ENCODE measurements around the gene ANAPC13.

ANAPC13 gene

GRCh38 chr3:134449951-134450350, 35.8 kb downstream of the ANAPC13 start:
- Histone ChIP-seq H3K4me1 (ENCODE audit: control insufficient read depth, insufficient read depth, low read length, poor library complexity, severe bottlenecking) (no peaks in the 10 kb centered on the region), H3K4me3 (ENCODE audit: extremely low read depth, insufficient read depth, low read length, poor library complexity, severe bottlenecking) (no peak overlapping the region), H3K27ac (ENCODE audit: low read depth, low read length, severe bottlenecking) (no peak overlapping the region), H3K36me3 (ENCODE audit: control insufficient read depth, insufficient read depth, low read length) (no peaks in the 10 kb centered on the region), H3K9me3 (ENCODE audit: control insufficient read depth, low read length) (no peaks in the 10 kb centered on the region)
- 84 to 90% methylated on average over 2 to 3 of the region's 3 CpGs for WGBS, 2 experiments (ENCODE audit: insufficient coverage in 2 of 2)

- no peak overlapping the region for H3K4me3 ChIP-seq (ENCODE audit: extremely low read depth, insufficient read depth, low read length, poor library complexity, severe bottlenecking)
- 60 to 61% methylated on average over 2 of the region's 2 CpGs for WGBS, 2 experiments (ENCODE audit: insufficient coverage in 2 of 2)
These were observed 36.5 kb downstream of the ANAPC13 start for GRCh38 chr3:134449277-134449676.

GRCh38 chr3:134448664-134449063, 37.1 kb downstream of the ANAPC13 start:
- 90 to 100% methylated on average over 2 of the region's 5 CpGs for WGBS, 2 experiments (ENCODE audit: insufficient coverage in 2 of 2)
- H3K27ac ChIP-seq (ENCODE audit: low read depth, low read length, severe bottlenecking): no peak overlapping the region
- H3K9me3 ChIP-seq (ENCODE audit: control insufficient read depth, low read length): no peaks in the 10 kb centered on the region
- H3K36me3 ChIP-seq (ENCODE audit: control insufficient read depth, insufficient read depth, low read length): no peaks in the 10 kb centered on the region
- H3K4me1 ChIP-seq (ENCODE audit: control insufficient read depth, insufficient read depth, low read length, poor library complexity, severe bottlenecking): no peaks in the 10 kb centered on the region
- no peak overlapping the region for H3K4me3 ChIP-seq (ENCODE audit: extremely low read depth, insufficient read depth, low read length, poor library complexity, severe bottlenecking)

More at GRCh38 chr3:134449277-134449676, 36.5 kb downstream of the ANAPC13 start:
- H3K9me3 ChIP-seq (ENCODE audit: control insufficient read depth, low read length): no peaks in the 10 kb centered on the region
- no peaks in the 10 kb centered on the region for H3K4me1 ChIP-seq (ENCODE audit: control insufficient read depth, insufficient read depth, low read length, poor library complexity, severe bottlenecking)
- H3K36me3 ChIP-seq (ENCODE audit: control insufficient read depth, insufficient read depth, low read length): no peaks in the 10 kb centered on the region
- no peak overlapping the region for H3K27ac ChIP-seq (ENCODE audit: low read depth, low read length, severe bottlenecking)

DNA sequence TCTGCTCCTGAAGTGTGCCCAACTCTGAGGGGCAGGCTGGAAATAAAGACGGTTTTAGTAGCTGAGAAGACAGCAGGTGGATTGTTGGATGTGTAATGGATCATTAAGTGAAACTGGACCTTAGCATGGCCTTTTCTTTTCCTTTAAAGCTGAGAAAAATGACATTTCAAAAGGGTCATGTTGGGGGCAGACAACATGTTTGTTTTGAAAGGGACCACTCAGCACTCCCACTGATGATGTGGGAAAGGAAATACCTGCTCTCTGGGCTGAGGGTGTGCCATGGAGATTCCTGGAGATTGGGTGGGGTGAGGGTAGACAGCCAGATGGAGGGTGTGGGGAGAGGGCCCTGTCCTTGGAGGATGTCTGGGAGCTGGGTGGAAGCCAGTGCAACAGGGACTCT, 38.4 kb downstream of the ANAPC13 start:
- no peaks in the 10 kb centered on the region for H3K4me1 ChIP-seq (ENCODE audit: control insufficient read depth, insufficient read depth, low read length, poor library complexity, severe bottlenecking)
- no peaks in the 10 kb centered on the region for H3K36me3 ChIP-seq (ENCODE audit: control insufficient read depth, insufficient read depth, low read length)
- no peaks in the 10 kb centered on the region for H3K9me3 ChIP-seq (ENCODE audit: control insufficient read depth, low read length)
- no peak overlapping the region for H3K27ac ChIP-seq (ENCODE audit: low read depth, low read length, severe bottlenecking)
- no peak overlapping the region for H3K4me3 ChIP-seq (ENCODE audit: extremely low read depth, insufficient read depth, low read length, poor library complexity, severe bottlenecking)
- 80 to 90% methylated on average over 1 of the region's 1 CpG for WGBS, 2 experiments (ENCODE audit: insufficient coverage in 2 of 2)

DNA sequence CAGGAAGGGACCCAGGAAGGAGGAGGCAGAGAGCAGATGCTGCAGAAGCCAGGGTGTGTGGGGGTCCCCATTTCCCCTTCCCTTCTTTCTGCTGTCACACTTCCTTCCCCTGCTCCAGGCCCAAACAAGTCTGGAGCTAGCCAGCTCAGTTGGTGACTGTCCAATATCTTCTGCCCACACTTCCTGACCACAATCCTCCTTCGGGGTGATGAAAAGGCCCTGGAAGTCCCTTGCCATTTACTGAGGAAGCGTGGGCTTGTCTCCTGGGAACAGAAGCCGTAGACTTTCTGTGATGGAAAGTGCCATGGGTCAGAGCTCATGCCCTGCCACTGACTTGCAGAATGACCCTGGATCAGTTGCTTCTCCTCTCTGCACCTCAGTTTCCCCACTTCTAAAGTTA, 39.0 kb downstream of the ANAPC13 start:
- Histone ChIP-seq H3K9me3 (ENCODE audit: control insufficient read depth, low read length) (no peaks in the 10 kb centered on the region), H3K27ac (ENCODE audit: low read depth, low read length, severe bottlenecking) (no peak overlapping the region), H3K36me3 (ENCODE audit: control insufficient read depth, insufficient read depth, low read length) (no peaks in the 10 kb centered on the region), H3K4me1 (ENCODE audit: control insufficient read depth, insufficient read depth, low read length, poor library complexity, severe bottlenecking) (no peaks in the 10 kb centered on the region), H3K4me3 (ENCODE audit: extremely low read depth, insufficient read depth, low read length, poor library complexity, severe bottlenecking) (no peak overlapping the region)
- 87 to 89% methylated on average over 3 of the region's 3 CpGs for WGBS, 2 experiments (ENCODE audit: insufficient coverage in 2 of 2)

DNA sequence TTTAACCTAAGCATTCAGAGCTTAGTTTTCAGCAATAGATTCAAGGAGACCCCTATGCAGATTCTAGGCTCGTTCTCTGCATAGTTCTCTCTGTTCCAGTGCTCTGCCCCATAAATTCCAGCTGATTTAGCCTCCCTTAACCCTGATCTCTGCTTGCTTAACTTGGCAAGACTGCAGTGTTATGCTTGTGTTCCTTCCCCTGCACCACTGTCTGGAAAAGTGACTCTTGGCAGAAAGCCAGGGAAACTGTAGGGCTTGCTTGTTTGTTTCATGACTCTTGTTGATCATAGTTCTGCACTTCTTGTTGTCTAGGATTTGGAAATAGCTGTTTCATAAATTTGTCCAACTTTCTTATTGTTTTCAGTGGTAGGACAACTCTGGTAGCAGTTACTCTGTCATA, 40.1 kb downstream of the ANAPC13 start:
- Histone ChIP-seq H3K4me1 (ENCODE audit: control insufficient read depth, insufficient read depth, low read length, poor library complexity, severe bottlenecking) (no peaks in the 10 kb centered on the region), H3K27ac (ENCODE audit: low read depth, low read length, severe bottlenecking) (no peak overlapping the region), H3K9me3 (ENCODE audit: control insufficient read depth, low read length) (no peaks in the 10 kb centered on the region), H3K36me3 (ENCODE audit: control insufficient read depth, insufficient read depth, low read length) (no peaks in the 10 kb centered on the region), H3K4me3 (ENCODE audit: extremely low read depth, insufficient read depth, low read length, poor library complexity, severe bottlenecking) (no peak overlapping the region)
- 71 to 78% methylated on average over 1 of the region's 1 CpG for WGBS, 2 experiments (ENCODE audit: insufficient coverage in 2 of 2)

GRCh38 chr3:134445095-134445494, 40.7 kb downstream of the ANAPC13 start:
- H3K4me3 ChIP-seq (ENCODE audit: extremely low read depth, insufficient read depth, low read length, poor library complexity, severe bottlenecking): no peak overlapping the region
- H3K9me3 ChIP-seq (ENCODE audit: control insufficient read depth, low read length): no peaks in the 10 kb centered on the region
- H3K27ac ChIP-seq (ENCODE audit: low read depth, low read length, severe bottlenecking): no peak overlapping the region
- H3K4me1 ChIP-seq (ENCODE audit: control insufficient read depth, insufficient read depth, low read length, poor library complexity, severe bottlenecking): no peaks in the 10 kb centered on the region
- no CpG with 5 or more reads among the region's 1 CpG for WGBS, 2 experiments (ENCODE audit: insufficient coverage in 2 of 2)
- no peaks in the 10 kb centered on the region for H3K36me3 ChIP-seq (ENCODE audit: control insufficient read depth, insufficient read depth, low read length)

DNA sequence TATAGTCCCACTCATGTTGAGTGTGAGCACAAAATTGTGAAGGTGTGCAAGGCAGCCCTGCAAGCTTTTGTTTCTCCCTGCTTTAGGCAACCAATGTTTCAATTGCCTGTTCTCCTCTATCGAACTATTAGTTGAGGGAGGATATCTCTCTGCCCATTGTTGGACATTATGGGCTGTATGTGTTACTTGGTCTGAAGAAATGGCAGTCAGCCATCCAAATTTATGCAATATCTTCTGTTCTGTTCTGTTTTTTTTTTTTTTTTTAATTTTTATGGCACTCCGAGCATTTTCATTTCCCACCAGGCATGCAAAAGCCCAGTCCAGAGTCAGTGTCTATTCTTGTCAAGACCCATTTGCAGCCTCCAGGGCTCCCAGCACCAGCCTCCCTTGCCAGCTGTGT, 44.0 kb downstream of the ANAPC13 start:
- Histone ChIP-seq H3K36me3 (ENCODE audit: control insufficient read depth, insufficient read depth, low read length) (no peaks in the 10 kb centered on the region), H3K4me3 (ENCODE audit: extremely low read depth, insufficient read depth, low read length, poor library complexity, severe bottlenecking) (no peak overlapping the region), H3K27ac (ENCODE audit: low read depth, low read length, severe bottlenecking) (no peak overlapping the region), H3K4me1 (ENCODE audit: control insufficient read depth, insufficient read depth, low read length, poor library complexity, severe bottlenecking) (no peaks in the 10 kb centered on the region), H3K9me3 (ENCODE audit: control insufficient read depth, low read length) (no peaks in the 10 kb centered on the region)
- 100% methylated on average over 1 of the region's 2 CpGs for WGBS, 2 experiments (ENCODE audit: insufficient coverage in 2 of 2)

DNA sequence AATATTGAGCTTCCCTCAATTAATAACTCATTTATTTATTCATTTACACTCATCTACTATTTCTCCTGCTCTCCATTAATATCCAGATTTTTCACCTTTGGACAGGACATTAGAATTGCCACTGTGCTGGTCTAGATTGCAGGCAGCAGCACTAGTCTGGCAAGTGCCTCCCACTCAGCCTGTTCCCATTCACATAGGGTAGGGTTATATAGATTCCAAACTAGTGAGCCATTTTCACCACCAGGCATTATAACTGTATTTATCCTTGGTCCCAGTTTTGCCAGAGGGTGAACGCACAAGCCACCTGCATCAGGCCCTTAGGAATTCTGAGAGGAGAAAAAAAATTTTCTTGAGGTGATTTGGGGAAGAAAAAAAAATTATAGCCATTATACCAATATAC, 44.5 kb downstream of the ANAPC13 start:
- H3K27ac ChIP-seq (ENCODE audit: low read depth, low read length, severe bottlenecking): no peak overlapping the region
- no CpG with 5 or more reads among the region's 1 CpG for WGBS, 2 experiments (ENCODE audit: insufficient coverage in 2 of 2)
- H3K36me3 ChIP-seq (ENCODE audit: control insufficient read depth, insufficient read depth, low read length): no peaks in the 10 kb centered on the region
- H3K9me3 ChIP-seq (ENCODE audit: control insufficient read depth, low read length): no peaks in the 10 kb centered on the region
- H3K4me3 ChIP-seq (ENCODE audit: extremely low read depth, insufficient read depth, low read length, poor library complexity, severe bottlenecking): no peak overlapping the region
- no peaks in the 10 kb centered on the region for H3K4me1 ChIP-seq (ENCODE audit: control insufficient read depth, insufficient read depth, low read length, poor library complexity, severe bottlenecking)

GRCh38 chr3:134437211-134437752, 48.5 kb downstream of the ANAPC13 start:
- Histone ChIP-seq H3K36me3 (ENCODE audit: control insufficient read depth, insufficient read depth, low read length) (no peaks in the 10 kb centered on the region), H3K27ac (ENCODE audit: low read depth, low read length, severe bottlenecking) (no peak overlapping the region), H3K4me1 (ENCODE audit: control insufficient read depth, insufficient read depth, low read length, poor library complexity, severe bottlenecking) (peaks cover 3% of the 10 kb centered on the region), H3K4me3 (ENCODE audit: extremely low read depth, insufficient read depth, low read length, poor library complexity, severe bottlenecking) (no peak overlapping the region), H3K9me3 (ENCODE audit: control insufficient read depth, low read length) (no peaks in the 10 kb centered on the region)
- WGBS, 2 experiments (ENCODE audit: insufficient coverage in 2 of 2): 85 to 100% methylated on average over 1 to 3 of the region's 3 CpGs

DNA sequence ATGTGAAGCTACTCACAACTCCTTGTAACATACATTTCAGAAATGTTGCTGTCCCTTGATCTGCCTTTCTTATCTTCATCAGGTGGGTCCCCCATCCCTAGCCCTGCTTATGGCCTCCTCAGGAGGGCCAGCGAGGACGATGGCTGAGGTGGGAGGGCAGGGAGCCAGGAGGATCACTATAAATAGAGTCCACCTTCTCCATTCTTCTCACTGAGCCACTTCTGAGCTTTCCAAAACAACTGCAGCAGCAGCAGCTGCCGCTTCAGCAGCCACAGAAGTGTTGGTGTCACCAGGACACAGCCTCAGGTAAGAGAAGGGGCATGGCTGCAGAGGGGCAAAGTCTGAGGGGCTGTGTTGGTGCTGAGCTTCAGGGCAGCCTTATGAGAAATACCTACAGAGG, 53.5 kb downstream of the ANAPC13 start:
- Histone ChIP-seq H3K4me3 (ENCODE audit: extremely low read depth, insufficient read depth, low read length, poor library complexity, severe bottlenecking) (no peak overlapping the region), H3K9me3 (ENCODE audit: control insufficient read depth, low read length) (no peaks in the 10 kb centered on the region), H3K4me1 (ENCODE audit: control insufficient read depth, insufficient read depth, low read length, poor library complexity, severe bottlenecking) (peaks cover 23% of the 10 kb centered on the region), H3K36me3 (ENCODE audit: control insufficient read depth, insufficient read depth, low read length) (no peaks in the 10 kb centered on the region), H3K27ac (ENCODE audit: low read depth, low read length, severe bottlenecking) (no peak overlapping the region)
- no CpG with 5 or more reads among the region's 3 CpGs for WGBS, 2 experiments (ENCODE audit: insufficient coverage in 2 of 2)

Measured in mesodermal cell (in vitro differentiated cells).